ENCODE results near the gene LEMD3. TPM values are rescaled to one million over a fixed set of nuclear protein-coding genes. Genes with fewer than 3 reads are reported as not detected.

LEMD3 gene
- total RNA-seq, 2 experiments from 2014 or later, result 29.0 to 45.5 TPM

- ChIA-PET POLR2A (no interaction called here), CTCF (ENCODE audit: unreplicated experiment) (no interaction called here)
- H3K79me2 ChIP-seq (ENCODE audit: insufficient read depth, low read depth, low read length), result no peaks in the 10 kb centered on the region
- no peaks in the 10 kb centered on the region for H3K4me1 ChIP-seq (ENCODE audit: insufficient read depth, low read length, poor library complexity, severe bottlenecking)
- BruUV-seq (replicated peaks), result no TSS peak
- H2AFZ ChIP-seq (ENCODE audit: low read length), result no peak overlapping the region
- H3K9me3 ChIP-seq (ENCODE audit: low read length), result no peaks in the 10 kb centered on the region
- no peaks in the 10 kb centered on the region for H3K9me2 ChIP-seq (ENCODE audit: insufficient read depth, low read length)
- H3K4me3 ChIP-seq (ENCODE audit: low read depth, low read length, poor library complexity, severe bottlenecking), result no peak overlapping the region
- H3K27ac ChIP-seq (ENCODE audit: low read depth, low read length, poor library complexity, severe bottlenecking), result no peak overlapping the region
- no peak overlapping the region for H3K4me2 ChIP-seq (ENCODE audit: low read length)
- no peaks in the 10 kb centered on the region for H4K20me1 ChIP-seq (ENCODE audit: insufficient read depth, low read length)
- intact Hi-C loops (cut with micrococcal nuclease; ENCODE audit: unreplicated experiment), result no loop called here
- no peaks in the 10 kb centered on the region for H3K36me3 ChIP-seq (ENCODE audit: insufficient read depth, low read length)
- TF ChIP-seq CTCF (conservative IDR thresholded peaks at IDR 0.05; ENCODE audit: low read length) (no peak), EZH2phosphoT487 (IDR thresholded peaks at IDR 0.05; ENCODE audit: borderline replicate concordance, low read depth, low read length) (no peak)
- DNase-seq (ENCODE audit: low spot score), result no peak
These were observed 22.0 kb upstream of the LEMD3 start for GRCh38 chr12:65147312-65147905.

- Histone ChIP-seq H3K79me2 (ENCODE audit: insufficient read depth, low read depth, low read length) (no peaks in the 10 kb centered on the region), H3K36me3 (ENCODE audit: insufficient read depth, low read length) (no peaks in the 10 kb centered on the region), H3K4me3 (ENCODE audit: low read depth, low read length, poor library complexity, severe bottlenecking) (no peak overlapping the region), H3K4me1 (ENCODE audit: insufficient read depth, low read length, poor library complexity, severe bottlenecking) (peaks cover 15% of the 10 kb centered on the region), H4K20me1 (ENCODE audit: insufficient read depth, low read length) (no peaks in the 10 kb centered on the region), H3K9me3 (ENCODE audit: low read length) (no peaks in the 10 kb centered on the region), H2AFZ (ENCODE audit: low read length) (no peak overlapping the region), H3K4me2 (ENCODE audit: low read length) (no peak overlapping the region), H3K27ac (ENCODE audit: low read depth, low read length, poor library complexity, severe bottlenecking) (no peak overlapping the region), H3K9me2 (ENCODE audit: insufficient read depth, low read length) (no peaks in the 10 kb centered on the region)
- POLR2A ChIA-PET, result no interaction called here
- no peak for DNase-seq (ENCODE audit: low spot score)
- TF ChIP-seq EZH2phosphoT487 (IDR thresholded peaks at IDR 0.05; ENCODE audit: borderline replicate concordance, low read depth, low read length) (no peak), CTCF (conservative IDR thresholded peaks at IDR 0.05; ENCODE audit: low read length) (no peak)
- intact Hi-C loops (cut with micrococcal nuclease; ENCODE audit: unreplicated experiment), result no loop called here
- BruUV-seq (replicated peaks), result no TSS peak
- CTCF ChIA-PET (ENCODE audit: unreplicated experiment), result no interaction called here
These were observed 17.4 kb upstream of the LEMD3 start for GRCh38 chr12:65152012-65152411.

GRCh38 chr12:65152596-65152995 is 16.8 kb upstream of the LEMD3 start:
- no peak overlapping the region for H3K27ac ChIP-seq (ENCODE audit: low read depth, low read length, poor library complexity, severe bottlenecking)
- no TSS peak for BruUV-seq (replicated peaks)

More at GRCh38 chr12:65152596-65152995, 16.8 kb upstream of the LEMD3 start:
- CTCF ChIA-PET (ENCODE audit: unreplicated experiment), result no interaction called here
- POLR2A ChIA-PET, result interaction anchor here (0.6 kb wide), 1 partner anchor 25 kb away, joined by 3 read pairs; no protein-coding TSS in a partner anchor
- DNase-seq (ENCODE audit: low spot score), result no peak
- H3K4me2 ChIP-seq (ENCODE audit: low read length), result no peak overlapping the region
- intact Hi-C loops (cut with micrococcal nuclease; ENCODE audit: unreplicated experiment), result no loop called here
- H3K4me1 ChIP-seq (ENCODE audit: insufficient read depth, low read length, poor library complexity, severe bottlenecking), result peaks cover 16% of the 10 kb centered on the region
- H3K79me2 ChIP-seq (ENCODE audit: insufficient read depth, low read depth, low read length), result no peaks in the 10 kb centered on the region
- TF ChIP-seq CTCF (conservative IDR thresholded peaks at IDR 0.05; ENCODE audit: low read length), result no peak
- no peak for TF ChIP-seq EZH2phosphoT487 (IDR thresholded peaks at IDR 0.05; ENCODE audit: borderline replicate concordance, low read depth, low read length)
- no peak overlapping the region for H2AFZ ChIP-seq (ENCODE audit: low read length)
- H4K20me1 ChIP-seq (ENCODE audit: insufficient read depth, low read length), result no peaks in the 10 kb centered on the region
- H3K9me3 ChIP-seq (ENCODE audit: low read length), result no peaks in the 10 kb centered on the region
- H3K4me3 ChIP-seq (ENCODE audit: low read depth, low read length, poor library complexity, severe bottlenecking), result no peak overlapping the region
- no peaks in the 10 kb centered on the region for H3K36me3 ChIP-seq (ENCODE audit: insufficient read depth, low read length)
- no peaks in the 10 kb centered on the region for H3K9me2 ChIP-seq (ENCODE audit: insufficient read depth, low read length)
